GM19463 (cell line): ENCODE data around the gene TXNIP.
"Not testable (repeated sequence)": the region's sequence is repeated elsewhere in the genome, so short reads cannot be mapped to it uniquely, and the experiment has no call there.

Source experiments
- ATAC-seq: cut with Tn5 transposase; IDR thresholded peaks from one replicate; pipeline ENCODE4 v1.9.1; 2021; ENCODE audit warnings: mild to moderate bottlenecking, moderate library complexity; ENCODE audit not compliant: unreplicated experiment

TXNIP gene, protein sequence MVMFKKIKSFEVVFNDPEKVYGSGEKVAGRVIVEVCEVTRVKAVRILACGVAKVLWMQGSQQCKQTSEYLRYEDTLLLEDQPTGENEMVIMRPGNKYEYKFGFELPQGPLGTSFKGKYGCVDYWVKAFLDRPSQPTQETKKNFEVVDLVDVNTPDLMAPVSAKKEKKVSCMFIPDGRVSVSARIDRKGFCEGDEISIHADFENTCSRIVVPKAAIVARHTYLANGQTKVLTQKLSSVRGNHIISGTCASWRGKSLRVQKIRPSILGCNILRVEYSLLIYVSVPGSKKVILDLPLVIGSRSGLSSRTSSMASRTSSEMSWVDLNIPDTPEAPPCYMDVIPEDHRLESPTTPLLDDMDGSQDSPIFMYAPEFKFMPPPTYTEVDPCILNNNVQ

DNA sequence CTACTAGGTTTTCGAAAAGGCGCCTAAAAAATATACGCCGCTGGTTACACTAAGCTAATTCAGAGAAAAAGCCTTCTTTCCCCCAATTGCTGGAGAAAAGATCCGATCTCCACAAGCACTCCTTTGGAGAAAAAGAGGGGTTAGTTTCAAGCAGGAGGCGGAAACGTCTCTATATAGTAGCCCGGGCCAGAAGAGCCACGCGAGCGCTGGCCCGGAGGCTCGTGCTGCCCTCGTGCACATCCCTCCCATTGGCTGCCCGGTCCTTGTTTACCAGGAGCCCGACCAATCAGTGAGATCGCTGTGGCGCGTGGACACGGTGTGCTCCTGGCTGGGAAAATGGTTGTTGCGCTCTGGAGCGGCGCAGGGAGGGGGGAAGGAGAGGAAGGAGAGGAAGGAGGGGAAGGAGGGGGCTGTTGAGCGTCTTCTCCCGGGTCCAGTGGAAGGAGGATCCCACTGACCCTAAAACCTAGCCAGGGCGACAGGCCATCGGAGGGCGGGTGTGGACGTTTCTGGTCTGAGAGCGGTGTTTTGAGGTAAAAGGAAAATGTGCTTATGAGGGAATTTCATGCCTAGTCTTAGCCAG is at the start of gene TXNIP:
TSS of gene TXNIP (minus strand) at position 147 of the 583 bp plus-strand sequence. CDS start 313 bp downstream, outside the sequence.
- ATAC-seq = peak; percentile 97

DNA sequence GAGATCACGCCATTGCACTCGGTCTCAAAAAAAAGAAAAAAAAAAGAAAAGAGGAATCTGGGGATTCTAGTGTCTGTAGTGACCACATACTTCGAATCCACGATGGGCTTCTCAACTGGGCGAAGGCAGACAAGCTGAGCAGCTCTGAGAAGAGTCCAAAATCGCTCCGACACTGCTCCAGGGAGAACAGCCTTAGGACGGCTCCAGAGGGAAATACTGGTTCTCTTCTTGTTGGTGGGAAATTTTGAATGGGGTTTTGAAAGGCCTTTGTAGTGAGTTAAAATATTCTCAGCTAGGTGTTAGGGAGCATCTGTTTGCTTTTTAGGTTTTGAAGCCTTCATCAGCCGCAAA is 43.4 kb upstream of the TXNIP start:
- ATAC-seq = no peak

DNA sequence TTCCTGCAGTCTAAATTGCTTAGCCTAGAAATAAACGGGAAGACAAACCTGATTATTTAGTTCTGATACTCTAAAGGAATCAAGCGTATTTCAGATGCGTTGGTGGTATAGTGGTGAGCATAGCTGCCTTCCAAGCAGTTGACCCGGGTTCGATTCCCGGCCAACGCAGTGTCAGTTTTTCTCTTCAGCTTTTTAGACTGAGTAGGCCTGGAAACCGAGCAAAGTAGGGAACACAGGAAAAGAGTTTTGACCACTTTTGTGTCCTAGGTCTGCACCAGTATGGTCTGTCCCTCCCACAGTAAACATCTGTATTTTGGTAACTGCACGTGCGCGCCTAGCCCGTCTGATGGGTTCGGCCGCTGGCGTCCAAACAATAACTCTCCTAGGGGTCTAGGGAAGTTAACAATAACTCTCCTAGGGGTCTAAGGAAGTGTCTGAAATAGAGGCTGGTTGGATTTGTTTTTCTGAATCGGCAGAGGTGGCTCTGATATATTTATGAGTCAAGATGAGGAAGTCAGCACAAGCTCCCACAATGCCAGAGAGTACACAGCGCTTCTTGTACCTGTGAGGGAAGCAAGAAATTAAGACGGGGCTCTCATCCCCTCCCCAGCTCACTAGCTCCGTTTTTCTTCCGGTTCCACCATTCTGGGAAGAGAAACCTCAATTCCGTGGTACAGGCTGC is 40.7 kb upstream of the TXNIP start:
- ATAC-seq = no peak

DNA sequence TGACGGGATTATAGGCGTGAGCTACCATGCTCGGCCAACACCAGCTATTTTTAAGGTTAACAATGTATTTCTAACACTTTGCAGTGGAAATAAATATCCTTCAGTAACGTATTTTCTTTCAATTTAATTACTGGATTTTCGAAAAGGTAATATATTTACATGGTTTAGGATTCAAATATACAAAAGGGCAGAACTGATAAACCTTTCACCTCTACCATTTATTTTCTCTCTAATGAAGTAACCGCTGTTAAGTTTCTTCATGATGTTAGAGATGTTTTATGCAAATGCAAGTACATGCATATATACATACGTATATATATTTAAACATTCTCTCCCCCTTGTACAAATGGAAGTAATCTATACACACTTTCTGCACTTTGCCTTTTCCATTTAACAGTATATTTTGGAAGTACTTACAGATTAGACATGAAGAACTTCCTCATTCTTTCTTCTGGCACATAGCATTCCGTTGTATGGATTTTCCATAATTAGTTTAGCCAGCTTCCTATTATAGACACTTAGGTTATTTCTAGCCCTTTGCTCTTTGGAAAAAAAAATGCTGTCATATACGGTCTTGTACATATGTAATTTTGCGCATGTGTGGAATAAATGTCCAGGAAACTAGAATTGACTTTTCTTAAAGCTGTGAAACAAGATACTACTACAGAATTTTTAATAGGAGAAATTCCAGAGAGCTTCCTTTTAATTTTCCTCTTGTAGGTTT is 40.0 kb upstream of the TXNIP start:
- no peak for ATAC-seq

DNA sequence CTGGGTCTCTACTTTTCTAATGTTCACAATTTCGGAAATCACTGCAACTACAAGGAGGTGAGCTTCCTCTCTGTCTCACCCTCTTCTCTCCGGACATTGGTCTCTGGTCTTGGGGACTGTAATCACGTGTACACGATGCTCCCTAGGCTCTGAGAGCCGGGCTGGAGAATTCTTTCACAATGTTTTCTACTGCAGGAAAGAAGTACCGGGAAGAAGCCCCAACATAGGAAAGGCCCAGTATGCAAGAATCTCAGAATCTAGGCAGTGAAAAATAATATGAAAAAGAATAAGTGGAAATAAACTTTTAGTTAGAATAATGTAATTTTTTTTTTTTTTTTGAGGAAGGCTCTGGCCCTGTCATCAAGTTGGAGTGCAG is 38.7 kb upstream of the TXNIP start:
- no peak for ATAC-seq

DNA sequence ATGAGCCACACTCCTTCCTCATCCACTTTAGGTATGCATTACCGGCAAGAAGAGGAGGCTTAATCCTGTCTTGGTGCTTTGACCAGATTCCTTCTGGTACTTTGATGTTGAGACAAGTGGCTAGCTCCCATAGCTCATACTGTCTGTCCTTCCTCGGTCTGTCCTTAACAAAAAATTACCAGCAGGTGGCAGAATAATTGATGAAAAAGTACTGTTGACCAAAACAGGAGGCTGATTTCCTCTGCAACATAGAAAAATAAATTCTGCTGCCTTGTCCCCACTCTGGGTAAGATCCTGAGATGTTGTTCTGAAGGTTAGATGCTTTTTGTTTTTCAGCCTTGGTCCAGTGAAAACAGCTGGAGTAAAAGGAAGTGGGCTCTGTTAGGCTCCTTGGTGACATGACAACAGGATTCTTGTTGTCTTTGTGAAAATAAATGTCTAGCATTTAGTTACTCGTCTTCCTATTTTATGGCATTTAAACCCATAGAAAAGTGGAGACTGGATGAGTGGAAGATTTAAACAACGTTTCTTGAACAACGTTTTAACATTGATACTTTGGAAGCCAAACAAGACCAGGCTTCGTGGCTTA is 36.3 kb upstream of the TXNIP start:
- no peak for ATAC-seq

DNA sequence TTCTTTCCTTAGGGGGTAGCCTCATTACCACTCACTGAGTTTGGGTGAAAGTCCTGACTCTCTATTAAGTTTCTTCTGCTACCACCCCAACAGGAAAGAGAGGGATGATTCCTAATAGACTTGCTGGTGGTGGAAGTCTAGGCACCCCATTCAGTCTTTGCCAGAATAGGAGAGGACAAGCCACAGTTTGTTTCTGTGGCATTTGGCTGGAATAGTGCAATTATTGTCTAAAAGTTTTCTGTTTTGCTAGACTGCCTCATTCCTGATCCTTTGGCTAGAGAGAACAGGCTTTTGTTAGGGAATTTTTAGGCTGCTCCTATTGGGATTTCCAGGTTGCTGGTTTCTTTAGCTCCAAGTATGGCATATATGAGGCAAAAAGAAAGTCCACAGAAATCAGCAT is 35.1 kb upstream of the TXNIP start:
- ATAC-seq = no peak

DNA sequence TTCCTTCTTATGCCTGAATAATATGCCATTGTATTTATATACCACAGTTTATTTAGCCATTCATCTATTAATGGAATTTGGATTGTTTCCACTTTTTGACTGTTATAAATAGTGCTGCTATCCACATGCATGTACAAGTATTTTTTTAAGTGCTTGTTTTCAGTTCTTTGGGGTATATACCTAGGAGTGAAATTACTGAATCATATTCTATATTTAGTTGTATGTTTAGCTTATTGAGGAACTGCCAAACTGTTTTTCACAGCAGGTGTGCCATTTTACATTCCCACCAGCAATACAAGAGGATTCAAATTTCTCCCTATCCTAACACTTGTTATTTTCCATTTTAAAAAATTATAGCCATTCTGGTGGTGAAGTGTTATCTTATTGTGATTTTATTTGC is 32.7 kb upstream of the TXNIP start:
- no peak for ATAC-seq

DNA sequence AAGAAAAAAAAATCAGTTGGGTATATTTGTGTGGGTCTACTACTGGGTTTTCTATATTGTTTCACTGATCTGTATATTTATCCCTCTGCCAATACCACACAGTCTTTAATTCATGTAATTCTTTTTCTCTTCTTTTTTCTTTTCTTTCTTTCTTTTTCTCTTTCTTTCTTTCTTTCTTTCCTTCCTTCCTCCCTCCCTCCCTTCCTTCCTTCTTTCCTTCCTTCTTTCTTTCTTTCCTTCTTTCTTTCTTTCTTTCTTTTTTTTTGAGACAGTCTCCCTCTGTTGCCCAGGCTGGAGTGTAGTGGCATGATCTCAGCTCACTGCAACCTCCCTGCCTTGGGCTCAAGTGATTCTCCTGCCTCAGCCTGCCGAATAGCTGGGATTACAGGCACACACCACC is 30.3 kb upstream of the TXNIP start:
- not testable (repeated sequence) for ATAC-seq

DNA sequence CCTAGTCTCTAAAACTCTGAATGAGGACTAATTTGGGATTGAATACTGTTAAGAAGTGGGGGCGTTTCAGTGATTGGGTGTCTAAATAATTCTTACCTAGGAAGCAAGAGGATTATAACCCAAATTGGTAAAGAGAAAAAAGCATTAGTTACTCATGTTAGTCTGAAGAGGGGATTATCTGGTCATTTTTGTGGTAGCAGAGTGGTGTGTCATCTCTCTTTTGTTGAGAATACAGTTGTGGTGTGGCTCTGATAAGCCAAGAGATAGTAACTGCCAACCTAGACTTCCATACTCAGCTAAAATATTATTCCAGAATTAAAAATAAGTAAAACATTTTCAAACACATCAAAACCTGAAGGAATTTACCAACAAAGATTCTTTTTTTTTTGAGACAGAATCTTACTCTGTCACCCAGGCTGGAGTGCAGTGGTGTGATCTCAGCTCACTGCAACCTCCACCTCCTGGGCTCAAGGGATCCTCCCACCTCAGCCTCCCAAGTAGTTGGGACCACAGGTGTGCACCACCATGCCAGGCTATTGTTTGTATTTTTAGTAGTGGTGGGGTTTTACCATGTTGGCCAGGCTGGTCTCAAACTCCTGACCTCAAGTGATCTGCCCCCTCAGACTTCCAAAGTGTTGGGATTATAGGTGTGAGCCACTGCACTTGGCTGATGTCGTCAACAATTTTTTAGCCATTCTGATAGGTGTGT is 29.6 kb upstream of the TXNIP start:
- not testable (repeated sequence) for ATAC-seq

DNA sequence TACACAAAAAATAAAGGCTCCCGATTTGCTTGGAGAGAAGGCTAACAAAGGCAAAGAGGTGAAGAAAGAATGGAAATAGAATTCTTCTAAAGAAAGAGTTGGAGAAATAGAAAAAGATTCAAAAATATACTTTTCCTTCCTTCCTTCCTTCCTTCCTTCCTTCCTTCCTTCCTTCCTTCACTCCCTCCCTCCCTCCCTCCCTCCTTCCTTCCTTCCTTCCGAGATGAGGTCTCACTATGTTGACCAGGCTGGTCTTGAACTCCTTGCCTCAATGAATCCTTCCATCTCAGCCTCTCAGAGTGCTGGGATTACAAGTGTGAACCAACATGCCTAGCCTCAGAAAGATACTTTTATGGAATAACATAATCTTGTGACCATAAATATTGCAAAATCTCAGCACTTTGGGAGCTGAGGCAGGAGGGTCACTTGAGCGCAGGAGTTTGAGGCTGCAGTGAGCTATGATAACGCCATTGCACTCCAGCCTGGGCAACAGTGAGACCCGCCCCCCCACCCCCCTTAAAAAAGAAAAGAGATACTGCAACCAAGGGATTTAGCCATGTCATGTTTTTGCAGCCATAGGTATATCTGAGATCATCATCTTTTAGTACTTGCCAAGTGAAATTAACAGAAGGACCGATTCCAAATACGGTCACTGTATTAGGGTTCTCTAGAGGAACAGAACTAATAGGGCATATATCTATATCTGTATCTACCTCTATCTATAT is 26.2 kb upstream of the TXNIP start:
- no peak for ATAC-seq

DNA sequence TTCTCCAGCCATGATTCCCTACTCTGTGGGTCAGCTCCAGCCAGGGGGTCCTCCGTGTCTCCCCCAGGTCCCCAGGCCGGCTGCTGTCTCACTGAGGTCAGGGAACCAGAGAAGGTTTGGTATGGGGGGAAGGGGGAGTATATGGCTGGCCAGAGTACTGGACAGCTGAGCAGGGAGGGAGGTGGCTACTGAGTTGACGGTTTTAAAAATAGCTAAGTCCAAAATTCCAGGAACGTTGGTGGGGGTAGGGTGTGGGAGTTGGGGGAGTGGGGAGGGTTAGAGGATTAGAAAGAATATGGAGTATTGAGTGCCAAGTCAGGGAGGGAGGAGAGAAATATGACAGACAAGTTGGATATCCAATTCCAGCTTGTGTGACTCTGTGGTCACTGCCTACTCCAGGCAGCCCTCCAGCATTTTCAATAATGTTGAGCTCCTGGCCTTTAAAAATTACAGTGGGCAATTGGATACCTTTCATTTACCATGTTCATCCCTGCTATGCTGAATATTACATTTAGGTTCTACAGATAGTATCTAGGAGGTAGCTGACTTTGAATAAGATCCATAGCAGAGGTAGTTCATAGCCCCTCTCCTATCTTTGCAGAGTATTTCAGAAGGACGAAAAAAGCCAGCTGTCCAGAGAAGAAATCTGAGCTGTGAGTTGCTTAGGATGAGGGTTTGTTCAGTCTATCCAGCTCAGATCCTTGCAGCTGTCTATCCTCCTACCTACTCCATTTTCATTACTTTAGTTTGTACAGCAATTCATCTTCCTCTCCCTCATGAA is 25.4 kb upstream of the TXNIP start, which contains the start of gene HJV:
TSS of gene HJV (minus strand) at position 114 of the 781 bp plus-strand sequence. CDS start 1,504 bp downstream, outside the sequence.
- ATAC-seq = no peak

DNA sequence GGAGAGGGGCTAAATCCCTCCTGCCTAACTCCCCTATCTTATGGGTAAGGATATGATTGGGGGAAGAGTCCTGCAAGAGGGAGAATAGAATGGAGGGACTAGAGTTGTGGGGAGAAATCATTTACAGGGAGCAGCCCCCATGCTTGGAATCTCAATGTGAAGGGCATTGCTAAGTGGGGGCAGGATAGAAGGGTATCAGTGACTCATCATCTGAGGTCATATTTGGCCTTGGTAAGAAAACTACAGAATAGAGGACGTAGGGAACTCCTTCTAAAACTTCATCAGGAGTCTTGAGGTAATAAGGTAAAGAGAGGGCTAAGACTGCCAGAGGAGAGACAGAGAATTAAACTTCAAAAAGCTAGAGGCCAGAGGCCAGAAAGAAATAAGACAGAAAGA is 24.7 kb upstream of the TXNIP start:
- ATAC-seq = no peak

DNA sequence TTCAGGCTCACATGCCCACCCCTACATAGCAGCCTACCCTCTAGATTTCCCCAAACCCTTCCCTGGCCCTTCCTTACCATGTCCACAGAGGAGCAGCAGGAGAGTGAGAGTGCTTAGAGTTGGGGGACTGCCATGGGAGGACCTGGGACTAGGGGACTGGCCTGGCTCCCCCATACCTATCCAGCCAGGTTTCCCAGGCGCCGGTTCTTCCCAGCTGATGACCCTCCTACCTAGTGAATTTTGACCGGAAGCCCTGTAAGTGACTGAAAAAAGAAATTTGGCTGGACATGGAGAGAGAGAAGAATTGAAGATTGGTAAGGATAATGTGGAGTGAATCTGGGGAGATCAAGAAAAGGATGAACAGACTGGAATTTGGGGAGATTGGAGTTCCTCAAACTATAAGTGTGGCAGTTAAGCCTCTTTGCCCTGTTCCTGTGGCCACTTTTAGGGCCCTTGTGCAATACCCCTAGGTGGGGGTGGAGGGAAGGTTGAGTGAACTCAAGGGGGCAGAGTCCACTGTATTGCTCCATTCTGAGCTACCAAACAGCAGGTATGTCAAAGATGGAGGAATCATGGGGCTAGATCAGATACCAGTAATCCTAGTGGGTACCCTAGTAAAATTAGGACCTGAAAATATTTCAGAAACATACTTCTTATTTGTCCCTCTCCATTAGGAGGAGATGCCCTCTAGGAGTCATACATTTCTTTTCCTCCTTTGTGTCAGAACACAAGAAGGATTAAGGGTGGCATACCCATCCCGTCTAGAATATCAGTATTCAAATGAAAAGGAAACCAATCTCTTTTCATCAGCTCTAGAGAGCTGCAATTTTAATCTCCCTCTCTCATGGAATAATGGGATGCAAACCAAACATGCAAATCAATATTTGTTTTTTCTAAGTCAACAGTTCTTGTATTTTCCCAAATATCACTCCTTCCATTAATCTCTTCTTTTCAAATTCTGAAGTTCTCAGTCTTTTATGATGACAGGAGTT is 24.0 kb upstream of the TXNIP start:
- no peak for ATAC-seq

DNA sequence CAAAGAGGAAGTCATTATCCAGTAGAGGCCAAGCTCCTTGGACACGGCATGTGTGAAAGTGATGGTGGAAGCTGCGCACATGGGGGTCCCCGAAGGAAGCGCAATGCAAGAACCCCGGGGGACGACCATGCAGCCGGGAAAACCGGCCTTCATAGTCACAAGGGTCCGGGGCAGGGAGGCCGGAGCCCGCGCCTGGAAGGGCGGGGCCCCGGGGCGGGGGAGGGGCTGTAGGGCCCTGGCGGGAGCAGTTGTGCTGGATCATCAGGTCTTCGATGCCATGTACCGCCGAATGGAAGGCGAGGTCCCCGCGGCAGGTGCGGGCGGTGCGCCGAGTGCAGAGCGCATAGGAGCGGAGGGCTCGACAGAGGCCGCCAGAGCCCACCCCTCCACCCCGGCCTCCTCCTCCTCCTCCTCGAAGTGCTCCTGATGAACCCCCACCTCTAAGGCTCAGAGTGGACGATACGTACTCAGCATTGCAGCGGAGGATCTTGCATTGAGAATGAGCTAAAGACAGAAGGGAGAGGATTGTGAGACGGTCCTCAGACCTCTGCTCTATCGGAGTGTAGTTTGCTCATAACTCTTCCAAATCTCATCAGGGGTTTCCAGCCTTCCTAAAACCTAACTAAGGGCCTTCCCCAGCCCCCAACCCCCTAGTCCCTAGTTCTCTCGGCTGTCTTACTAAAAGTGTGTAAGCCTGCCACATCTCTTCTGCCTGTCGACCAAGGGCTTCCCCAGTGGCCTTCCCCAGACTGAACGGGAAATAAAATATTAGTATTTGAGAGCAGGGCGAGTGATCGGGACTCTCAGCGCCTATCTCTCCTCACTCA is 23.1 kb upstream of the TXNIP start:
- no peak for ATAC-seq

DNA sequence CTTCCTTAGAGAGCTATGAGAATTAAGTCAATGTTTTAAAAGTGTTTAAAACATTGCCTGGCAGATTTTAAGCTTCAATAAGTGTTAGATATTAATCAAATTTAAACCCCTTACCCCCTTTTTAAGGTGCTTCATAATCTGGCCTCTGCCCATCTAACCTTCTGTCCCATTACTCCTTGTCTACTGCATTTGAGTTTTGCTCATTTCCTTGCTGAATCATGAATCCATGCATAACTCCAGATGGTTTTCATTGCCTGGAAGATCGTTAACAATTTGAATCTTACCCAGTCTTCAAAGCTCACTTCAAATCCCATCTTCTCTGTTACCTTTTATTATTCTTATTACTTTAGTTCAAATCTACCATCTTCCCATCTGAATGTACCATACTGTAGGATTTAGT is 20.5 kb upstream of the TXNIP start:
- ATAC-seq = no peak

DNA sequence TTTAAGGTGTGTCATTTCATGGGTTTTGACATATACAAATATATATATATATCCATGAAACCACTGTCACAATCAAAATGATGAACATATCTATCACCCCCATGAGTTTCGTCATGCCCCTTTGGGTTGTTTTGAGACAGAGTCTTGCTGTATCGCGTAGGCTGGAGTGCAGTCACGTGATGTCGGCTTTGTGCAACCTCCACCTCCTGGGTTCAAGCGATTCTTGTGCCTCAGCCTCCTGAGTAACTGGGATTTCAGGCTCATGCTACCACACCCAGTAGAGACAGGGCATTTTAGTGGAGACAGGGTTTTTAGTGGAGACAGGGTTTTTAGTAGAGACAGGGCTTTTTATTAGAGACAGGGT is 17.2 kb upstream of the TXNIP start:
- no peak for ATAC-seq
